ENCODE data around the gene PLPP6. TPM values are rescaled to one million over a fixed set of nuclear protein-coding genes. Genes with fewer than 3 reads are reported as not detected.

The PLPP6 gene
- total RNA-seq, 1 donor from 2014 or later: 7.1 TPM

DNA sequence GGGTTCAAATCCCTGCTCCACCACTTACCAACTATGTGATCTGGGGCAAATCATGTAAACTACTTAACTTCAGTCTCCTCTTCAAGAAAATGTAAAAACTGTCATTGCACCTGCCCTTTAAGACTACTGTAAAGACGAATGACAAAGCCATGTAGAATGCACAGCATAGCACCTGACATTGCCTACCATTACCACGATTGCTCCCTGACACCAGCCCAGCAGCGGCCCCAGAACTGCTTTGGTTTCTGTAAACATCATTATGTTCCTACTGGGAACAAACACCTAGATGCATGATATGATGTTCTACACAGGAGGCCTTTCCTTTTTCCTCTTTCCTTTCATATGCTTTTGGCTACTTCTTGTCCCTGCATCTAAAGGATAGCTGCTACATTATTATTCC, 23.1 kb upstream of the PLPP6 start:
- Histone ChIP-seq H3K36me3 (no peaks in the 10 kb centered on the region), H3K27me3 (no peaks in the 10 kb centered on the region), H3K27ac (no peak overlapping the region), H3K4me1 (no peaks in the 10 kb centered on the region), H3K4me3 (no peak overlapping the region), H3K9me3 (no peaks in the 10 kb centered on the region)
- intact Hi-C loops (cut with DNase I): no loop called here
- TF ChIP-seq POLR2AphosphoS5 (IDR thresholded peaks at IDR 0.05; ENCODE audit: insufficient read depth in 1 of 2, low read depth in 1 of 2) (no peak), POLR2A (IDR thresholded peaks at IDR 0.05) (no peak)
- TF ChIP-seq, protein P1, sequence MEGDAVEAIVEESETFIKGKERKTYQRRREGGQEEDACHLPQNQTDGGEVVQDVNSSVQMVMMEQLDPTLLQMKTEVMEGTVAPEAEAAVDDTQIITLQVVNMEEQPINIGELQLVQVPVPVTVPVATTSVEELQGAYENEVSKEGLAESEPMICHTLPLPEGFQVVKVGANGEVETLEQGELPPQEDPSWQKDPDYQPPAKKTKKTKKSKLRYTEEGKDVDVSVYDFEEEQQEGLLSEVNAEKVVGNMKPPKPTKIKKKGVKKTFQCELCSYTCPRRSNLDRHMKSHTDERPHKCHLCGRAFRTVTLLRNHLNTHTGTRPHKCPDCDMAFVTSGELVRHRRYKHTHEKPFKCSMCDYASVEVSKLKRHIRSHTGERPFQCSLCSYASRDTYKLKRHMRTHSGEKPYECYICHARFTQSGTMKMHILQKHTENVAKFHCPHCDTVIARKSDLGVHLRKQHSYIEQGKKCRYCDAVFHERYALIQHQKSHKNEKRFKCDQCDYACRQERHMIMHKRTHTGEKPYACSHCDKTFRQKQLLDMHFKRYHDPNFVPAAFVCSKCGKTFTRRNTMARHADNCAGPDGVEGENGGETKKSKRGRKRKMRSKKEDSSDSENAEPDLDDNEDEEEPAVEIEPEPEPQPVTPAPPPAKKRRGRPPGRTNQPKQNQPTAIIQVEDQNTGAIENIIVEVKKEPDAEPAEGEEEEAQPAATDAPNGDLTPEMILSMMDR (IDR thresholded peaks at IDR 0.05): no peak
- no peak for DNase-seq (ENCODE audit: extremely low spot score in 2 of 2)

DNA sequence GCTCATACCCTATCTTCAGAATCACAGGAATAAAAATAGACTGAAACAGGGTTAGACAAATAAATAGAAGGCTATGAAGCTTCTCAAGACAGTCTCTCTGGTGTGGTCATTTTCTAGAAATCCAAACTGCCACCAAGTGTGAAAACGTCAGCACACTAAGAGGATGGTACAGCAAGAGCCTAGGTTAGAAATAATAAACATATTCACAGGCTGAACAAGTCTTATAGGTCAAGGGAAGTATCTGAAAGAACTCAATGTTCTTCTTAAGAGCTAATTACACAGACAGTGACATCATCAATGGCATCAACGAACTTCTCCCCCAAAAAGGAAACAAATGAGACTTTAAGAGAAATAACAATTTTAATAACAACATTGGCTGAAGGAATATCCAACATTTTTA, 22.7 kb upstream of the PLPP6 start:
- Histone ChIP-seq H3K36me3 (no peaks in the 10 kb centered on the region), H3K4me1 (no peaks in the 10 kb centered on the region), H3K4me3 (no peak overlapping the region), H3K27me3 (no peaks in the 10 kb centered on the region), H3K27ac (no peak overlapping the region), H3K9me3 (no peaks in the 10 kb centered on the region)
- DNase-seq (ENCODE audit: extremely low spot score in 2 of 2): no peak
- TF ChIP-seq, protein P1 (IDR thresholded peaks at IDR 0.05): no peak
- TF ChIP-seq POLR2AphosphoS5 (IDR thresholded peaks at IDR 0.05; ENCODE audit: insufficient read depth in 1 of 2, low read depth in 1 of 2) (no peak), POLR2A (IDR thresholded peaks at IDR 0.05) (no peak)
- intact Hi-C loops (cut with DNase I): no loop called here

DNA sequence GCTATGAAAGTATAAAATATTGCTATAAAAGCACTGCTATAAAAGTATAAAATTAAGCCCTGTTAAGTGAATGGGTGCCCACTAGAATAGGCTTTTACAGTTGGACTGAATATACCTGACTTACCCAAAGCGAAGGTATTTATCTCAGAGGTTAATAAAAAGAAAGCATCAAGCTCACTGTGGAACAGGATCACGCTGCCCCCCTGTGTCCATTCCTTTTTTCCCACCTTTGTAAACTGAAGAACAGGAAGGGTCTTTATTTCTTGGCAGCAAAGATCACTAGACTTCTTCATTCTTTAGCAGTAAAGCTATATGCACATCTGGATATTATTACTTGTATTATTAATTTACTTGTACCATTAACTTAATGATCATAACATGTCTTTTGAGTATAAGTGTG, 22.1 kb upstream of the PLPP6 start:
- intact Hi-C loops (cut with DNase I): no loop called here
- no peaks in the 10 kb centered on the region for H3K4me1 ChIP-seq
- no peak overlapping the region for H3K4me3 ChIP-seq
- no peak overlapping the region for H3K27ac ChIP-seq
- no peaks in the 10 kb centered on the region for H3K27me3 ChIP-seq
- H3K9me3 ChIP-seq: no peaks in the 10 kb centered on the region
- H3K36me3 ChIP-seq: no peaks in the 10 kb centered on the region
- no peak for DNase-seq (ENCODE audit: extremely low spot score in 2 of 2)
- TF ChIP-seq POLR2A (IDR thresholded peaks at IDR 0.05): no peak
- TF ChIP-seq, protein P1 (IDR thresholded peaks at IDR 0.05): peak in 2 of 3 experiments; percentile 7 to 18

GRCh38 chr9:4642351-4642750, 19.7 kb upstream of the PLPP6 start:
- DNase-seq (ENCODE audit: extremely low spot score in 2 of 2): no peak
- no peaks in the 10 kb centered on the region for H3K27me3 ChIP-seq
- intact Hi-C loops (cut with DNase I): no loop called here
- no peaks in the 10 kb centered on the region for H3K9me3 ChIP-seq
- H3K36me3 ChIP-seq: no peaks in the 10 kb centered on the region
- H3K27ac ChIP-seq: no peak overlapping the region
- TF ChIP-seq POLR2AphosphoS5 (IDR thresholded peaks at IDR 0.05; ENCODE audit: insufficient read depth in 1 of 2, low read depth in 1 of 2): no peak
- TF ChIP-seq, protein P1 (IDR thresholded peaks at IDR 0.05): no peak
- TF ChIP-seq POLR2A (IDR thresholded peaks at IDR 0.05): no peak
- no peaks in the 10 kb centered on the region for H3K4me1 ChIP-seq
- no peak overlapping the region for H3K4me3 ChIP-seq

GRCh38 chr9:4654084-4654483, 8.0 kb upstream of the PLPP6 start:
- Histone ChIP-seq H3K4me3 (no peak overlapping the region), H3K27me3 (no peaks in the 10 kb centered on the region), H3K9me3 (no peaks in the 10 kb centered on the region), H3K27ac (no peak overlapping the region), H3K4me1 (no peaks in the 10 kb centered on the region), H3K36me3 (no peaks in the 10 kb centered on the region)
- intact Hi-C loops (cut with DNase I): no loop called here
- DNase-seq (ENCODE audit: extremely low spot score in 2 of 2): no peak
- TF ChIP-seq POLR2AphosphoS5 (IDR thresholded peaks at IDR 0.05; ENCODE audit: insufficient read depth in 1 of 2, low read depth in 1 of 2): no peak
- TF ChIP-seq, protein P1 (IDR thresholded peaks at IDR 0.05): no peak
- no peak for TF ChIP-seq POLR2A (IDR thresholded peaks at IDR 0.05)

Measured in vagina (tissue), 2 donors.